ENCODE measurements around the gene KRTAP22-1.
A peak's percentile ranks its signal among the peaks of the same experiment; 100 is the strongest.

KRTAP22-1 gene

DNA sequence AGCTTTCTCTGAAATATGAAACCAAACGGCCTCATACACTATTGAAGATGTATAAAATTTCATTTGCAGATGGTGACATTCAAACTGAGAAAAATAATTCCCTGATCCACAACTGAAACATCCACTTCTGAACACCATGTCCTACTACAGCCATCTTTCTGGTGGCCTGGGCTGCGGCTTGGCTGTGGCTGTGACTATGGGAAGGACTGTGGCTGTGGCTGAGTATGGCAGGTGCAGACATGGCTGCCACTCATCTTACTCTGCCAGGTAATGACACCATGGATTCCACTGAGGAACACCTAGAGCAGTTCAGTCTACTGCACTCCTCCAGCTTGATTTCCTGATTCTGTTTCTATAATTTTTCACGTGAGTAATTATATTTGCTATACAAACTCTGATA, 19.6 kb downstream of the KRTAP22-1 start, which contains the start of gene KRTAP20-4:
Gene KRTAP20-4 (plus strand): TSS at position 106 of the 400 bp plus-strand sequence.
- no peak within 1 kb of the TSS for H3K4me3 ChIP-seq (replicated peaks; ENCODE audit: low read depth, low read length)
- no peak for DNase-seq (ENCODE audit: low read depth)
- TF ChIP-seq, protein P1, sequence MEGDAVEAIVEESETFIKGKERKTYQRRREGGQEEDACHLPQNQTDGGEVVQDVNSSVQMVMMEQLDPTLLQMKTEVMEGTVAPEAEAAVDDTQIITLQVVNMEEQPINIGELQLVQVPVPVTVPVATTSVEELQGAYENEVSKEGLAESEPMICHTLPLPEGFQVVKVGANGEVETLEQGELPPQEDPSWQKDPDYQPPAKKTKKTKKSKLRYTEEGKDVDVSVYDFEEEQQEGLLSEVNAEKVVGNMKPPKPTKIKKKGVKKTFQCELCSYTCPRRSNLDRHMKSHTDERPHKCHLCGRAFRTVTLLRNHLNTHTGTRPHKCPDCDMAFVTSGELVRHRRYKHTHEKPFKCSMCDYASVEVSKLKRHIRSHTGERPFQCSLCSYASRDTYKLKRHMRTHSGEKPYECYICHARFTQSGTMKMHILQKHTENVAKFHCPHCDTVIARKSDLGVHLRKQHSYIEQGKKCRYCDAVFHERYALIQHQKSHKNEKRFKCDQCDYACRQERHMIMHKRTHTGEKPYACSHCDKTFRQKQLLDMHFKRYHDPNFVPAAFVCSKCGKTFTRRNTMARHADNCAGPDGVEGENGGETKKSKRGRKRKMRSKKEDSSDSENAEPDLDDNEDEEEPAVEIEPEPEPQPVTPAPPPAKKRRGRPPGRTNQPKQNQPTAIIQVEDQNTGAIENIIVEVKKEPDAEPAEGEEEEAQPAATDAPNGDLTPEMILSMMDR (IDR thresholded peaks at IDR 0.05; ENCODE audit: low read length, missing control alignments) = no peak

DNA sequence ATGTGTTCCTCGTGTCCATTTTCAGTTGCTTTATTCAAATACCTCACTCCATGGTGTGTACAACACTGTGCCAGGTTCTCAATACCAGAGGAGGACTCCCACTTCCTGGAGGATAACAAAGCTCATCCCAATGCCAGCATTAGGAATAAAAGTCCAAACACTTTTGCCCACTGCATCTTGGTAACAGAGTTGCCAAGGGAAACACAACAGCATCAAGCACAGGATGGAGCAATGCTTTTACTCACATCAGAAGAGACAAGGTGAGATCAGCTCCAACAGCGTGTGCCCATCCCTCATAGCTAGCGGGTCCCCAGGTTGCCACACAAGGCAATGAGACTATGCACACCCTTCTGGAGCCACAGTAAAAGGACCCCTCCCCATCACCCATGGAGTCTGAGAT, 22.5 kb downstream of the KRTAP22-1 start:
- TF ChIP-seq, protein P1 (IDR thresholded peaks at IDR 0.05; ENCODE audit: low read length, missing control alignments) = no peak
- H3K4me3 ChIP-seq (replicated peaks; ENCODE audit: low read depth, low read length) = no peak overlapping the region
- DNase-seq (ENCODE audit: low read depth) = no peak

DNA sequence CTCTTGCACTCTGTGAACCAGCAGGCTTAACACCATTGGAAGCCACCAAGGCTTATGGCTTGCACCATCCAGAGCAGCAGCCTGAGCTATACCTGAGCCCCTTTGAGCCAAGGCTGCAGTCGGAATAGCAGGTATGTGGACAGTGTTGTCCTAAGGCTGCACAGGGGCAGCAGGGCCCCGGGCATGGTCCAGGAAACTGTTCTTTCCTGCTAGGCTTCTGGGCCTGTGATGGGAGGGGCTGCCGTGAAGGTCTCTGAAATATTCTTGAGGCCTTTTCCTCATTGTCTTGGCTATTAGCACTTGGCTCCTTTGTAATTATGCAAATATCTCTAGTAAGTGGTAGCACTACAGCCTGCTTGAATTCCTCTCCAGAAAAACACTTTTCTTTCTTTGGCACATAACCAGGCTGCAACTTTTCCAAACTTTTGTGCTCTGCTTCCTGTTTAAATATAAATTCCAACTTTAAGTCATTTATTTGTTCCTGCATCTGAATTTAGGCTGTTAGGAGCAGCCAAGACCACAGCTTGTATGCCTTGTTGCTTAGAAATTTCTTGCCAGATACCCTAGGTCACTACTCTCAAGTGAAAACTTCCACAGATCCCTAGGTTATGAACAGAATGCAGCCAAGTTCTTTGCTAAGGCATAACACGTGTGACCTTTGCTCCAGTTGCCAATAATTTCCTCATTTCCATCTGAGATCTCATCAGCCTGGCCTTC, 24.7 kb downstream of the KRTAP22-1 start:
- no peak overlapping the region for H3K4me3 ChIP-seq (replicated peaks; ENCODE audit: low read depth, low read length)
- TF ChIP-seq, protein P1 (IDR thresholded peaks at IDR 0.05; ENCODE audit: low read length, missing control alignments) = no peak
- DNase-seq (ENCODE audit: low read depth) = no peak

GRCh38 chr21:30628109-30628508, 27.2 kb downstream of the KRTAP22-1 start:
- DNase-seq (ENCODE audit: low read depth) = no peak
- H3K4me3 ChIP-seq (replicated peaks; ENCODE audit: low read depth, low read length) = no peak overlapping the region
- TF ChIP-seq, protein P1 (IDR thresholded peaks at IDR 0.05; ENCODE audit: low read length, missing control alignments) = no peak

DNA sequence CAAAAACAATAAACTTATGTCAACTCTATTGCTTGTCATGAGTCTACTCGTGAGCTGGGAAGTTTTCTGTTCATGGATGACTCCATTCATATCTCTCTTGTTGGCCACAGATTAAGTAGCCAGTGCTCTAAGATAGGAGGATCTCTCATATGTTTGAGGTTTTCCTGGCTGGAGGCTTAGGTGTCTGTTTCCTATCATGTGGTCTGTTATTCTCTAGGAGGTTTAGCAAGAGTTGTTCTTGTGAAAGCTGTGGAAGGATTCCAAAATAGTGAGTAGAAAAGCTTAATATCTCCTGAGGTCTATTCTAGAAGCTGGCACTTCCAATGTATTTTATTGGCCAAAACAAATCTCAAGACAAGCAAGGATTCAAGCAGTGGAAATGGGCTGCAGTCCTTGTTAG, 28.3 kb downstream of the KRTAP22-1 start:
- peak; percentile 4 for DNase-seq (ENCODE audit: low read depth)
- H3K4me3 ChIP-seq (replicated peaks; ENCODE audit: low read depth, low read length) = no peak overlapping the region
- TF ChIP-seq, protein P1 (IDR thresholded peaks at IDR 0.05; ENCODE audit: low read length, missing control alignments) = no peak

GRCh38 chr21:30634906-30635305, 34.0 kb downstream of the KRTAP22-1 start, which contains the start of gene KRTAP20-2:
TSS of gene KRTAP20-2 (plus strand) at chr21:30635206. CDS start at chr21:30635264, 58 bp downstream.
- no peak within 1 kb of the TSS for H3K4me3 ChIP-seq (replicated peaks; ENCODE audit: low read depth, low read length)
- no peak for DNase-seq (ENCODE audit: low read depth)
- TF ChIP-seq, protein P1 (IDR thresholded peaks at IDR 0.05; ENCODE audit: low read length, missing control alignments) = no peak

GRCh38 chr21:30638686-30639085, 37.8 kb downstream of the KRTAP22-1 start:
- H3K4me3 ChIP-seq (replicated peaks; ENCODE audit: low read depth, low read length) = no peak overlapping the region
- DNase-seq (ENCODE audit: low read depth) = no peak
- TF ChIP-seq, protein P1 (IDR thresholded peaks at IDR 0.05; ENCODE audit: low read length, missing control alignments) = no peak

Measured in fibroblast of pulmonary artery (primary cell).